AG10803 (cell line): ENCODE results near the gene DIAPH3.

Experiments
- DNase-seq: peaks from one replicate; pipeline ENCODE4 v3.0.0; 2010; ENCODE audit warnings: low read depth
- H3K4me3 ChIP-seq: 2 replicates; pipeline ENCODE4 v1.5.1; 2011; ENCODE audit warnings: mild to moderate bottlenecking, low read length, control low read depth
- CTCF ChIP-seq: conservative IDR thresholded peaks from 2 replicates; pipeline ENCODE4 v1.5.1; 2011; ENCODE audit warnings: mild to moderate bottlenecking, low read length, control low read depth, inconsistent platforms

Gene DIAPH3

GRCh38 chr13:59625111-59625510, 538.6 kb downstream of the DIAPH3 start:
- no peak for DNase-seq
- H3K4me3 ChIP-seq: no peak overlapping the region
- no peak for TF ChIP-seq CTCF

GRCh38 chr13:59623206-59623915, 540.4 kb downstream of the DIAPH3 start:
- H3K4me3 ChIP-seq: no peak overlapping the region
- no peak for TF ChIP-seq CTCF
- no peak for DNase-seq

GRCh38 chr13:59621773-59622172, 542.0 kb downstream of the DIAPH3 start:
- no peak for TF ChIP-seq CTCF
- H3K4me3 ChIP-seq: no peak overlapping the region
- DNase-seq: no peak
